CD4-positive, CD25-positive, alpha-beta regulatory T cell (primary cell): ENCODE results near the gene KRTAP5-6. TPM values are rescaled to one million over a fixed set of nuclear protein-coding genes. Genes with fewer than 3 reads are reported as not detected.
A peak's percentile ranks its signal among the peaks of the same experiment; 100 is the strongest.
"Not testable (repeated sequence)": the region's sequence is repeated elsewhere in the genome, so short reads cannot be mapped to it uniquely, and the experiment has no call there.

Source experiments
- ATAC-seq, 2 donors: fragments of 150-1000 bp; cut with Tn5 transposase; one replicate each; pipeline ENCODE4 v1.10.0; 2021; ENCODE audit warnings: low read depth in 2 of 2, moderate number of reproducible peaks in 2 of 2, moderate library complexity in 1 of 2
- DNase-seq, 3 donors: peaks; one replicate each; pipeline versions ENCODE4 v3.0.0 to v3.0.0-alpha.2; 2012 to 2022; ENCODE audit warnings: mixed read lengths in 1 of 3
- H3K27ac ChIP-seq: one replicate; pipeline ENCODE4 v1.7.0; 2013; ENCODE audit warnings: mild to moderate bottlenecking, low read length; ENCODE audit not compliant: insufficient read depth, poor library complexity, severe bottlenecking
- H3K27me3 ChIP-seq: one replicate; pipeline ENCODE4 v1.7.0; 2013; ENCODE audit warnings: low read length; ENCODE audit not compliant: control insufficient read depth, insufficient read depth
- H3K36me3 ChIP-seq: one replicate; pipeline ENCODE4 v1.7.0; 2013; ENCODE audit warnings: mild to moderate bottlenecking, low read length, moderate library complexity; ENCODE audit not compliant: control insufficient read depth, insufficient read depth
- H3K4me1 ChIP-seq: 2 replicates; pipeline ENCODE4 v1.7.0; 2013; ENCODE audit warnings: mild to moderate bottlenecking, low read length; ENCODE audit not compliant: insufficient read depth, control insufficient read depth, poor library complexity, severe bottlenecking
- H3K4me3 ChIP-seq: one replicate; pipeline ENCODE4 v1.7.0; 2013; ENCODE audit warnings: low read depth, mild to moderate bottlenecking, low read length, moderate library complexity
- H3K9me3 ChIP-seq, 2 experiments: 1 replicate in 1 of 2; 2 replicates in 1 of 2; pipeline ENCODE4 v1.7.0; 2013; ENCODE audit warnings: low read length in 2 of 2, mild to moderate bottlenecking in 1 of 2, moderate library complexity in 1 of 2; ENCODE audit not compliant: control insufficient read depth in 2 of 2
- H3K27ac Mint-ChIP-seq, 3 donors: one replicate each; pipeline ENCODE4 v1.8.0; 2020 to 2022; ENCODE audit warnings: mild to moderate bottlenecking in 3 of 3, mixed read lengths in 3 of 3, moderate library complexity in 2 of 3
- H3K27me3 Mint-ChIP-seq: one replicate; pipeline ENCODE4 v1.8.0; 2022; ENCODE audit warnings: mild to moderate bottlenecking, mixed read lengths
- H3K36me3 Mint-ChIP-seq: one replicate; pipeline ENCODE4 v1.8.0; 2020; ENCODE audit warnings: mixed read lengths
- H3K4me1 Mint-ChIP-seq, 4 donors: one replicate each; pipeline ENCODE4 v1.8.0; 2020 to 2022; ENCODE audit warnings: mixed read lengths in 4 of 4, mild to moderate bottlenecking in 1 of 4
- H3K4me3 Mint-ChIP-seq, 4 donors: one replicate each; pipeline ENCODE4 v1.8.0; 2020 to 2022; ENCODE audit warnings: mild to moderate bottlenecking in 4 of 4, mixed read lengths in 4 of 4, moderate library complexity in 3 of 4
- H3K9me3 Mint-ChIP-seq, 7 donors: one replicate each; pipeline ENCODE4 v1.8.0; 2020 to 2022; ENCODE audit warnings: mixed read lengths in 7 of 7, mild to moderate bottlenecking in 3 of 7, moderate library complexity in 2 of 7
- polyA plus RNA-seq, 4 donors: library from polyadenylated mRNA; unstranded; fragments of 300-500 nt; fragmentation: Illumina TruSeq; gene quantifications; one replicate each; pipeline ENCODE4 v1.2.3, GENCODE V29; 2021
- total RNA-seq: library from RNA; stranded (reverse); gene quantifications from one replicate; pipeline ENCODE4 v1.2.3, GENCODE V29; 2022

Gene KRTAP5-6
- total and polyA plus RNA-seq, 5 donors from 2014 or later, result not detected

DNA sequence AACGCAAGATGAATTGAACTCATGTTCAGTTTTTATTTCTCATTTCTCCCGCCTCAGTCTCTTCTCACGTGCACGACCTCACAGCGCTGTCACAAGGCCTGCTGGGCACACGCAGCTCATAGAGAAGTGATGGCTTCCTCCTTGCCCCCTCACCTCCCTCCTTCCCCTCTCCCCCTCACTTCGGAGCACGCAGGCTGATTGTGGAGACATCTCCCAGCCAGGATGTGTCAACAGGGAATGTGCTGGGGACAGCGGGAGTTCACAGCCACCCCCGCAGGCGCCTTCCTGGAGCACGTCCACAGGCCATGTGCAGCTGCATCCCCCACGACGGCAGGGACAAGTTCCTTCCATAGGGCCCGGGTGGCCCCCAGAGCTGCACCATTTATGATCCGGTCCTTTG lies 29.1 kb upstream of the KRTAP5-6 start:
- H3K4me1 Mint-ChIP-seq, result no peaks in the 10 kb centered on the region
- DNase-seq (no peak), ATAC-seq (no peak)
- peaks cover 0 to 3% (median 0%) of the 10 kb centered on the region in 7 donors for H3K9me3 Mint-ChIP-seq
- Histone ChIP-seq H3K4me1 (no peaks in the 10 kb centered on the region), H3K27me3 (no peaks in the 10 kb centered on the region), H3K36me3 (no peaks in the 10 kb centered on the region), H3K4me3 (no peak overlapping the region), H3K9me3 (no peaks in the 10 kb centered on the region), H3K27ac (no peak overlapping the region)
- no peak overlapping the region for H3K27ac Mint-ChIP-seq
- H3K36me3 Mint-ChIP-seq, result no peaks in the 10 kb centered on the region
- peaks cover 15% of the 10 kb centered on the region for H3K27me3 Mint-ChIP-seq
- no peak overlapping the region for H3K4me3 Mint-ChIP-seq

DNA sequence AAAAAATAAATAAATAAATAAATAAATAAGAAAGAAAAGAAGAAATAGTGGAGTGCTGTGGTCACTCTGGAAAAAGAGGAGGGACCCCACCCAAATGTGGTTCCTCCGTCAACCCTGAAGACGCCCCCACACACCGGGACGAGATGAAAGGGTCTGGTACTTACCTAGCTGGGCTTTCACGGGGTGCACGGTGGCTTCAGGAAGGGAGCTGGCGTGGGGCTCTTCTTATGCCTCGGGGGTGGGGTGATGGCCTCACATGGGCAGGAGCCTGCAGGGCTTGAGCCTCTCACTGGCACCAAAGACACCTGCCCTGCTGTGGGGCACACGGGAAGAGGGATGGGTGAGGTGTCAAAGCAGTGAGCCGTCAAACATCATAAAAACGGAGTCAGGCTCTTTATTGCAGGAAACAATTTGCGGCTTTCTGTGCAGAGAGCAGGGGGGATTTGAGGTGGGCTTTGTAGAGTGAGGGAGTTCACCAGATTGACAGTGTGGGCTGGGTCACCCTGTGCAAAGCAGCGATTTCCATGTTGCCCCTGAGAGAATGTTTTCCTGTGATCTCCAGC lies 28.0 kb upstream of the KRTAP5-6 start:
- Mint-ChIP-seq H3K4me3 (no peak overlapping the region), H3K27me3 (peaks cover 19% of the 10 kb centered on the region), H3K27ac (no peak overlapping the region), H3K9me3 (peaks cover 0 to 3% (median 0%) of the 10 kb centered on the region in 7 donors), H3K36me3 (no peaks in the 10 kb centered on the region), H3K4me1 (no peaks in the 10 kb centered on the region)
- Histone ChIP-seq H3K4me3 (no peak overlapping the region), H3K4me1 (no peaks in the 10 kb centered on the region), H3K36me3 (no peaks in the 10 kb centered on the region), H3K9me3 (no peaks in the 10 kb centered on the region), H3K27me3 (no peaks in the 10 kb centered on the region), H3K27ac (no peak overlapping the region)
- DNase-seq (no peak), ATAC-seq (no peak)

DNA sequence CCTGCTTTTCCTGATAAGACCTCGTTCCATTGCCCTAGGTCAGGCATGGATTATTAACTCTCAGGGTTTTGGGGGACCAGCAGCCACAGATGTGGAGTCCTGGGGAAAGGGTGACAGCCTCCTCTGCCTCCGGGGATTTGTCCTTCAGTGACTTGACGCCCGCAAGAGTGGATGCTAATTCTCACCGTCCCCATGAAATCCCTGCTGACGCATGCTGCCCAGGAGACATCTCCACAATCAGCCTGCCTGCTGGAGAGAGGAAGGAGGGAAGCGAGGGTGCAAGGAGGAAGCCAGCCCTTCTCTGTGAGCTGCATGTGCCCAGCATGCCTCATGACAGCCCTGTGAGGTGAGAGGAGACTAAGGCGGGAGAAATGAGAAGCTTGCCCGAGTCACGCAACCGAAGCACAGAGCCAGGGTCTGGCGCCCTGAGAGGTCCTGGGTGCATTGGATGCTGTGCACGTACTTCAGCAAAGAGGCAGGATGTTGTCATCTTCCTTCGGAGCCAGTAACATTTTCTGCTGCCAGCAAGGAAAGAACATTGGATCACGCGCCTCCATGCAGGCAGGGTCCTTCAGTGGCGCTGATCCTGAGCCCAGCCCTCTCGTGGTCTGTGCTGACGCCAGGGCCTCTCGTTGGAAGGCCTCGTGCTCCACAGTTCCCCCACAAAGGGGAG lies 27.3 kb upstream of the KRTAP5-6 start:
- H3K9me3 Mint-ChIP-seq, result peaks cover 0 to 3% (median 0%) of the 10 kb centered on the region in 7 donors
- H3K27ac ChIP-seq, result no peak overlapping the region
- H3K4me3 Mint-ChIP-seq, result no peak overlapping the region
- DNase-seq, result no peak
- H3K4me3 ChIP-seq, result no peak overlapping the region
- no peaks in the 10 kb centered on the region for H3K36me3 Mint-ChIP-seq
- peak overlapping the region in 1 of 3 donors; percentile 20 for H3K27ac Mint-ChIP-seq
- H3K27me3 Mint-ChIP-seq, result peaks cover 19% of the 10 kb centered on the region
- no peaks in the 10 kb centered on the region for H3K4me1 Mint-ChIP-seq
- no peaks in the 10 kb centered on the region for H3K4me1 ChIP-seq
- H3K9me3 ChIP-seq, result no peaks in the 10 kb centered on the region
- H3K36me3 ChIP-seq, result no peaks in the 10 kb centered on the region
- ATAC-seq, result no peak
- H3K27me3 ChIP-seq, result no peaks in the 10 kb centered on the region

DNA sequence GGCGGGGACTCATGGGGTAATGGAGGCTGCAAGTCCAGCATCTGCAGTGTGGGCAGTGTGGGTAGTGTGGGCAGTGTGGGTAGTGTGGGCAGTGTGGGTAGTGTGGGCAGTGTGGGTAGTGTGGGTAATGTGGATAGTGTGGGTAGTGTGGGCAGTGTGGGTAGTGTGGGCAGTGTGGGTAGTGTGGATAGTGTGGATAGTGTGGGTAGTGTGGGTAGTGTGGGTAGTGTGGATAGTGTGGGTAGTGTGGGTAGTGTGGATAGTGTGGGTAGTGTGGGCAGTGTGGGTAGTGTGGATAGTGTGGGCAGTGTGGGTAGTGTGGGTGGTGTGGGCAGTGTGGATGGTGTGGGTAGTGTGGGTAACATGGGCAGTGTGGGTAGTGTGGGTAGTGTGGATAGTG lies 26.5 kb upstream of the KRTAP5-6 start:
- not testable (repeated sequence) for H3K27ac ChIP-seq, H3K4me1 Mint-ChIP-seq, H3K9me3 ChIP-seq, H3K9me3 Mint-ChIP-seq, H3K36me3 Mint-ChIP-seq, H3K4me3 Mint-ChIP-seq, H3K4me3 ChIP-seq, H3K27ac Mint-ChIP-seq, DNase-seq, H3K4me1 ChIP-seq, ATAC-seq, H3K36me3 ChIP-seq, H3K27me3 ChIP-seq
- H3K27me3 Mint-ChIP-seq, result peaks cover 25% of the 10 kb centered on the region

DNA sequence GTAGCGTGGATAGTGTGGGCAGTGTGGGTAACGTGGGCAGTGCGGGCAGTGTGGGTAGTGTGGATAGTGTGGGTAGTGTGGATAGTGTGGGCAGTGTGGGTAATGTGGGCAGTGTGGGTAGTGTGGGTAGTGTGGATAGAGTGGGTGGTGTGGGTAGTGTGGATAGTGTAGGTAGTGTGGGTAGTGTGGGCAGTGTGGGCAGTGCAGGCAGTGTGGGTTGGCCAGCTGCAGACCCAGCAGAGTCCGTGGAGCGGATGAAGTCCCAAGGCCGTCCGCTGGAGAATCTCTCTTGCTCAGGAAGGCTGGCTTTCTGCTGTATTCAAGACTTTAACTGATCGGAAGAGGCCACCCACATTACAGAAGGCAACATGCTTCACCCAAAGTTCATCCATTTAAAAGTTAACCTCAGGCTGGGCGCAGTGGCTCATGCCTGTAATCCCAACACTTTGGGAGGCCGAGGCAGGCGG lies 26.1 kb upstream of the KRTAP5-6 start:
- Histone ChIP-seq H3K36me3 (no peaks in the 10 kb centered on the region), H3K4me1 (no peaks in the 10 kb centered on the region), H3K9me3 (no peaks in the 10 kb centered on the region), H3K27me3 (no peaks in the 10 kb centered on the region), H3K4me3 (no peak overlapping the region), H3K27ac (no peak overlapping the region)
- Mint-ChIP-seq H3K4me1 (no peaks in the 10 kb centered on the region), H3K9me3 (peaks cover 0 to 3% (median 0%) of the 10 kb centered on the region in 7 donors), H3K27ac (no peak overlapping the region), H3K36me3 (no peaks in the 10 kb centered on the region), H3K4me3 (peak overlapping the region in 1 of 4 donors; percentile 48), H3K27me3 (peaks cover 25% of the 10 kb centered on the region)
- DNase-seq (no peak), ATAC-seq (no peak)

DNA sequence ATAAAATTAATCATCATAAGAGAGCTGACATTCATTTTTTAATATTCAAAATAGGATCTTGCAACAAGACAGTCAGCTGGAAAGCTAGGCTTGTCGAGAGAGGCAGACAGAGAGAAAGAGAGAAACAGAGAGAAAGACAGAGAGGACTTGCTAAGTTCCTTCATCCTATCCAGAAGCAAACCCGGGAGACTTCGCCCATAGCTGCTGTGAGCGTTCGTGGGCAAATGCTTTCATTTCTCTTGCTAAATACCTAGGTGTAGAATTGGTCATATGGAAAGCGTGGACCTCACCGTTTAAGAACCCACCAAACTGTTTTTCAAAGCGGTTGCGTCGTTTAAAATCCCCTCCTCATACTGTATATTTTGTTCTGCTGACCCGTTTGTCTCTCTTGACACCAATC lies 25.3 kb upstream of the KRTAP5-6 start:
- no peak for DNase-seq
- no peak for ATAC-seq
- Histone ChIP-seq H3K27me3 (no peaks in the 10 kb centered on the region), H3K27ac (no peak overlapping the region), H3K4me3 (no peak overlapping the region), H3K9me3 (no peaks in the 10 kb centered on the region), H3K4me1 (no peaks in the 10 kb centered on the region), H3K36me3 (no peaks in the 10 kb centered on the region)
- no peaks in the 10 kb centered on the region for H3K36me3 Mint-ChIP-seq
- no peak overlapping the region for H3K4me3 Mint-ChIP-seq
- peaks cover 25% of the 10 kb centered on the region for H3K27me3 Mint-ChIP-seq
- H3K4me1 Mint-ChIP-seq, result no peaks in the 10 kb centered on the region
- H3K27ac Mint-ChIP-seq, result no peak overlapping the region
- peaks cover 0 to 3% (median 0%) of the 10 kb centered on the region in 7 donors for H3K9me3 Mint-ChIP-seq

DNA sequence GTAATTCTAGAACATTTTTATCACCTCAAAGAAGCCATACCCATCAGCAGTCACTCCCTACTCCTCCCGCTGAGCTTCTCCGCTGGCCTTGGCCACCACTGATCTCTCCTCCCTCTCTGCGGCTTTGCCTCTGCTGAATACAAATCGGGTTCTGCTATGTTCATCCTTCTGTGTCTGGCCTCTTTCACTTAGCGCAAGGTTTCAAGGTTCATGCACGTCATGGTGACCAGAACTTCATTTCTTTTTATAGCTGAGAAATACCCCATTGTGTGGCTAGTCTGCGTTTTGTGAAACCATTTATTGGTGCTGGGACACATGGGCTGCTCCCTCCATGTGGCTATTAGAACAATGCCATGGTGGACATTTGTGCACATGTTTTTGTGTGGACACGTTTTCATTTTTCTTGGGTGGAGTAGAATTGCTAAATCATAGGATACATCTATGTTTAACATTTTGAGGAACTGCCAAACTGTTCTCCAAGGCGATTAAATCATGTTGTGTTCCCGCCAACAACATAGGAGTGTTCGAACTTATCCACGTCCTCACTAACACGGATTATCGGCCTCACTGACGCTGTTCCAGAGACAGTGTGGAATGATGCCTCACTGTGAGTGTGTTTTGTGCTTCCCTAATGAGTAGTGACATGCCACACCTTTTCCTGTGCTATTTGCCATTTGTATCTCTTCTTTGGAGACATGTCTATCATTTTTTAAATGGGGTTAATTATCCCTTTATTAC lies 24.2 kb upstream of the KRTAP5-6 start:
- Histone ChIP-seq H3K4me3 (no peak overlapping the region), H3K9me3 (no peaks in the 10 kb centered on the region), H3K4me1 (no peaks in the 10 kb centered on the region), H3K27ac (no peak overlapping the region), H3K27me3 (no peaks in the 10 kb centered on the region), H3K36me3 (no peaks in the 10 kb centered on the region)
- ATAC-seq, result no peak
- Mint-ChIP-seq H3K36me3 (no peaks in the 10 kb centered on the region), H3K27me3 (peaks cover 22% of the 10 kb centered on the region), H3K9me3 (peaks cover 0 to 3% (median 0%) of the 10 kb centered on the region in 7 donors), H3K4me3 (no peak overlapping the region), H3K4me1 (no peaks in the 10 kb centered on the region), H3K27ac (no peak overlapping the region)
- DNase-seq, result no peak
